GM23338 (cell line): ENCODE data around the gene SNCA. TPM values are rescaled to one million over a fixed set of nuclear protein-coding genes. Genes with fewer than 3 reads are reported as not detected.

Experiments
- ATAC-seq: fragments of 200-7000 bp; cut with Tn5 transposase; 3 replicates; pipeline ENCODE4 v1.9.1; 2020
- DNase-seq: peaks from one replicate; pipeline ENCODE4 v3.0.0-alpha.2; 2015; ENCODE audit warnings: low spot score
- H2AFZ ChIP-seq: fragments of 200-600 bp; sonication (generic); 2 replicates; pipeline ENCODE4 v1.8.0; 2016; ENCODE audit warnings: antibody characterized with exemption, mild to moderate bottlenecking, moderate library complexity
- H3F3A ChIP-seq: fragments of 200-600 bp; sonication (generic); replicated peaks from 2 replicates; pipeline ENCODE4 v1.8.0; 2017; ENCODE audit warnings: antibody characterized with exemption, mixed run types, low read depth
- H3K27ac ChIP-seq: fragments of 200-600 bp; sonication (generic); 2 replicates; pipeline ENCODE4 v1.6.1; 2016; ENCODE audit warnings: low read depth
- H3K27me3 ChIP-seq: fragments of 200-600 bp; sonication (generic); 2 replicates; pipeline ENCODE4 v1.8.0; 2016; ENCODE audit warnings: mild to moderate bottlenecking, mixed run types, moderate library complexity; ENCODE audit not compliant: insufficient read depth
- H3K36me3 ChIP-seq: fragments of 200-600 bp; sonication (generic); 2 replicates; pipeline ENCODE4 v1.8.0; 2016; ENCODE audit warnings: mild to moderate bottlenecking; ENCODE audit not compliant: insufficient read depth
- H3K4me1 ChIP-seq: fragments of 200-600 bp; sonication (generic); 2 replicates; pipeline ENCODE4 v1.8.0; 2016; ENCODE audit warnings: mild to moderate bottlenecking, moderate library complexity; ENCODE audit not compliant: insufficient read depth
- H3K4me2 ChIP-seq: fragments of 200-600 bp; sonication (generic); 2 replicates; pipeline ENCODE4 v1.7.1; 2017; ENCODE audit warnings: mixed run types
- H3K4me3 ChIP-seq: fragments of 200-600 bp; sonication (generic); 2 replicates; pipeline ENCODE4 v1.6.1; 2016; ENCODE audit warnings: mixed run types
- H3K79me2 ChIP-seq: fragments of 200-600 bp; sonication (generic); replicated peaks from 2 replicates; pipeline ENCODE4 v1.8.0; 2017; ENCODE audit warnings: mild to moderate bottlenecking; ENCODE audit not compliant: insufficient read depth
- H3K9me2 ChIP-seq: fragments of 200-600 bp; sonication (generic); 2 replicates; pipeline ENCODE4 v1.8.0; 2017; ENCODE audit not compliant: insufficient read depth
- H4K20me1 ChIP-seq: fragments of 200-600 bp; sonication (generic); replicated peaks from 2 replicates; pipeline ENCODE4 v1.8.0; 2017; ENCODE audit warnings: mild to moderate bottlenecking; ENCODE audit not compliant: insufficient read depth
- H3K27ac Mint-ChIP-seq: 2 replicates; pipeline ENCODE4 v1.8.0; 2020; ENCODE audit warnings: inconsistent platforms, mild to moderate bottlenecking, moderate library complexity, mixed read lengths
- H3K27me3 Mint-ChIP-seq: 3 replicates; pipeline ENCODE4 v1.8.0; 2022; ENCODE audit warnings: low read depth, mild to moderate bottlenecking, moderate library complexity, mixed read lengths, inconsistent platforms; ENCODE audit not compliant: insufficient read depth, poor library complexity
- H3K36me3 Mint-ChIP-seq: 3 replicates; pipeline ENCODE4 v1.8.0; 2021; ENCODE audit warnings: low read depth, mild to moderate bottlenecking, inconsistent platforms, moderate library complexity, mixed read lengths
- H3K4me1 Mint-ChIP-seq: 3 replicates; pipeline ENCODE4 v1.8.0; 2020; ENCODE audit warnings: mild to moderate bottlenecking, inconsistent platforms, mixed read lengths
- H3K4me3 Mint-ChIP-seq: 3 replicates; pipeline ENCODE4 v1.8.0; 2021; ENCODE audit warnings: moderate library complexity, mild to moderate bottlenecking, inconsistent platforms, mixed read lengths
- H3K9me3 Mint-ChIP-seq: 3 replicates; pipeline ENCODE4 v1.8.0; 2020; ENCODE audit warnings: moderate library complexity, mild to moderate bottlenecking, inconsistent platforms, mixed read lengths
- CREB1 ChIP-seq: fragments of 250-450 bp; sonication (Bioruptor Pico); IDR thresholded peaks from 2 replicates; pipeline ENCODE4 v1.5.0; 2020; ENCODE audit warnings: low read depth, mild to moderate bottlenecking, moderate library complexity
- EZH2 ChIP-seq: fragments of 200-600 bp; sonication (generic); IDR thresholded peaks from one replicate; pipeline ENCODE4 v1.8.0; 2017; ENCODE audit warnings: antibody characterized with exemption, mild to moderate bottlenecking, low read depth; ENCODE audit not compliant: unreplicated experiment
- EZH2phosphoT487 ChIP-seq: fragments of 200-600 bp; sonication (generic); IDR thresholded peaks from one replicate; pipeline ENCODE4 v1.8.1; 2018; ENCODE audit warnings: antibody characterized with exemption; ENCODE audit not compliant: unreplicated experiment
- JUNB ChIP-seq: IDR thresholded peaks from one replicate; pipeline ENCODE4 v1.6.1; 2016; ENCODE audit warnings: antibody characterized with exemption; ENCODE audit not compliant: unreplicated experiment
- NANOG ChIP-seq: IDR thresholded peaks from 2 replicates; pipeline ENCODE4 v1.6.1; 2016; ENCODE audit warnings: antibody characterized with exemption, borderline replicate concordance
- POLR2AphosphoS5 ChIP-seq: IDR thresholded peaks from 2 replicates; pipeline ENCODE4 v1.6.1; 2016; ENCODE audit warnings: antibody characterized with exemption, low read depth
- STAT1 ChIP-seq: IDR thresholded peaks from one replicate; pipeline ENCODE4 v1.6.1; 2016; ENCODE audit warnings: antibody characterized with exemption; ENCODE audit not compliant: unreplicated experiment
- ZNF114 ChIP-seq: fragments of 250-450 bp; sonication (Bioruptor Pico); IDR thresholded peaks from 2 replicates; pipeline ENCODE4 v1.5.0; 2020; ENCODE audit warnings: mild to moderate bottlenecking, moderate library complexity
- ZNF331 ChIP-seq: fragments of 250-450 bp; sonication (Bioruptor Pico); IDR thresholded peaks from 2 replicates; pipeline ENCODE4 v1.5.0; 2020; ENCODE audit warnings: low read depth, mild to moderate bottlenecking, moderate library complexity
- polyA plus RNA-seq: library from polyadenylated mRNA; unstranded; fragments of >200 nt; fragmentation: Nextera tagmentation; extraction: Ambion mirVana; gene quantifications from 2 replicates; pipeline ENCODE4 v1.2.1, GENCODE V29; 2016
- total RNA-seq: library from RNA; depleted of rRNA; stranded (reverse); fragments of >200 nt; shearing (Covaris generic); gene quantifications from 2 replicates; pipeline ENCODE4 v1.2.3, GENCODE V29; 2014
- TF ChIP-seq, protein P1 (sequence below): IDR thresholded peaks from one replicate; pipeline ENCODE4 v1.6.1; 2018; ENCODE audit warnings: antibody characterized with exemption; ENCODE audit not compliant: unreplicated experiment
- TF ChIP-seq, protein P2 (sequence below): IDR thresholded peaks from 2 replicates; pipeline ENCODE4 v1.6.1; 2016; ENCODE audit warnings: antibody characterized with exemption
- TF ChIP-seq, protein P3 (sequence below): fragments of 250-450 bp; sonication (Bioruptor Pico); IDR thresholded peaks from 2 replicates; pipeline ENCODE4 v1.5.0; 2020; ENCODE audit warnings: mild to moderate bottlenecking, moderate library complexity
- TF ChIP-seq, protein P4 (sequence below), 2 experiments: fragments of 200-600 bp in 1 of 2; sonication (generic) in 1 of 2; conservative IDR thresholded peaks; 2 replicates each; pipeline versions ENCODE4 v1.5.1 to v1.6.1; 2016 to 2017; ENCODE audit warnings: antibody characterized with exemption in 2 of 2, low read depth in 2 of 2, mild to moderate bottlenecking in 2 of 2, moderate library complexity in 1 of 2

SNCA gene
- total and polyA plus RNA-seq, 2 experiments from 2014 or later: 15.6 to 31.1 TPM

DNA sequence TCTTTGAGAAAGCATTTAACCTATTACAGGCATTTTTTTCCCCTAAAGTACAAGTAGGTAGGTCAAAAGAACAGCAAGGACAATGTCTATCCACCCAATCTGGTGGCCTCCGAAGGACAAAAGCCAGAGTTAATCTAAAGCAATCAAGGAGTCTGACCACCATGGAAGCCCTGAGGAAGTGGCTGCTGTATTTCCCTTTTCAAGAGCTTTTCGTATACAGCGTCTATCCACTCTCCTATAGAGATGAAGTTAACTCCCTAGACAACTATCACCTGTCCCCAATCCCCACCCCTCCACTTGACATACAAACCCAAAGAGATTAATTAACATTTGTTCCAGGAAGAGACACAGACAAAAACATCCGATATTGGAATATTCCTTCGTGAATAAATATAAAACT, 85.5 kb downstream of the SNCA start:
- Mint-ChIP-seq H3K27ac (no peak overlapping the region), H3K4me3 (no peak overlapping the region), H3K36me3 (no peaks in the 10 kb centered on the region), H3K9me3 (no peaks in the 10 kb centered on the region), H3K27me3 (no peaks in the 10 kb centered on the region), H3K4me1 (peaks cover 14% of the 10 kb centered on the region)
- Histone ChIP-seq H3K4me3 (no peak overlapping the region), H3K4me2 (no peak overlapping the region), H3K79me2 (no peaks in the 10 kb centered on the region), H3K4me1 (peaks cover 5% of the 10 kb centered on the region; the same call in 1 of the 2 replicates), H3K9me2 (no peaks in the 10 kb centered on the region), H4K20me1 (no peaks in the 10 kb centered on the region), H3F3A (no peaks in the 10 kb centered on the region), H2AFZ (no peak overlapping the region), H3K27ac (no peak overlapping the region), H3K36me3 (no peaks in the 10 kb centered on the region), H3K27me3 (no peaks in the 10 kb centered on the region)
- no peak for DNase-seq
- TF ChIP-seq ZNF114 (CRISPR knock-in tag): no peak
- TF ChIP-seq EZH2: no peak
- TF ChIP-seq, protein P1, sequence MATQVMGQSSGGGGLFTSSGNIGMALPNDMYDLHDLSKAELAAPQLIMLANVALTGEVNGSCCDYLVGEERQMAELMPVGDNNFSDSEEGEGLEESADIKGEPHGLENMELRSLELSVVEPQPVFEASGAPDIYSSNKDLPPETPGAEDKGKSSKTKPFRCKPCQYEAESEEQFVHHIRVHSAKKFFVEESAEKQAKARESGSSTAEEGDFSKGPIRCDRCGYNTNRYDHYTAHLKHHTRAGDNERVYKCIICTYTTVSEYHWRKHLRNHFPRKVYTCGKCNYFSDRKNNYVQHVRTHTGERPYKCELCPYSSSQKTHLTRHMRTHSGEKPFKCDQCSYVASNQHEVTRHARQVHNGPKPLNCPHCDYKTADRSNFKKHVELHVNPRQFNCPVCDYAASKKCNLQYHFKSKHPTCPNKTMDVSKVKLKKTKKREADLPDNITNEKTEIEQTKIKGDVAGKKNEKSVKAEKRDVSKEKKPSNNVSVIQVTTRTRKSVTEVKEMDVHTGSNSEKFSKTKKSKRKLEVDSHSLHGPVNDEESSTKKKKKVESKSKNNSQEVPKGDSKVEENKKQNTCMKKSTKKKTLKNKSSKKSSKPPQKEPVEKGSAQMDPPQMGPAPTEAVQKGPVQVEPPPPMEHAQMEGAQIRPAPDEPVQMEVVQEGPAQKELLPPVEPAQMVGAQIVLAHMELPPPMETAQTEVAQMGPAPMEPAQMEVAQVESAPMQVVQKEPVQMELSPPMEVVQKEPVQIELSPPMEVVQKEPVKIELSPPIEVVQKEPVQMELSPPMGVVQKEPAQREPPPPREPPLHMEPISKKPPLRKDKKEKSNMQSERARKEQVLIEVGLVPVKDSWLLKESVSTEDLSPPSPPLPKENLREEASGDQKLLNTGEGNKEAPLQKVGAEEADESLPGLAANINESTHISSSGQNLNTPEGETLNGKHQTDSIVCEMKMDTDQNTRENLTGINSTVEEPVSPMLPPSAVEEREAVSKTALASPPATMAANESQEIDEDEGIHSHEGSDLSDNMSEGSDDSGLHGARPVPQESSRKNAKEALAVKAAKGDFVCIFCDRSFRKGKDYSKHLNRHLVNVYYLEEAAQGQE: no peak
- no peak for TF ChIP-seq STAT1
- no peak for TF ChIP-seq NANOG
- TF ChIP-seq, protein P2, sequence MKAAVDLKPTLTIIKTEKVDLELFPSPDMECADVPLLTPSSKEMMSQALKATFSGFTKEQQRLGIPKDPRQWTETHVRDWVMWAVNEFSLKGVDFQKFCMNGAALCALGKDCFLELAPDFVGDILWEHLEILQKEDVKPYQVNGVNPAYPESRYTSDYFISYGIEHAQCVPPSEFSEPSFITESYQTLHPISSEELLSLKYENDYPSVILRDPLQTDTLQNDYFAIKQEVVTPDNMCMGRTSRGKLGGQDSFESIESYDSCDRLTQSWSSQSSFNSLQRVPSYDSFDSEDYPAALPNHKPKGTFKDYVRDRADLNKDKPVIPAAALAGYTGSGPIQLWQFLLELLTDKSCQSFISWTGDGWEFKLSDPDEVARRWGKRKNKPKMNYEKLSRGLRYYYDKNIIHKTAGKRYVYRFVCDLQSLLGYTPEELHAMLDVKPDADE: no peak
- TF ChIP-seq JUNB: no peak
- no peak for TF ChIP-seq ZNF331 (CRISPR knock-in tag)
- no peak for TF ChIP-seq CREB1
- TF ChIP-seq, protein P3, sequence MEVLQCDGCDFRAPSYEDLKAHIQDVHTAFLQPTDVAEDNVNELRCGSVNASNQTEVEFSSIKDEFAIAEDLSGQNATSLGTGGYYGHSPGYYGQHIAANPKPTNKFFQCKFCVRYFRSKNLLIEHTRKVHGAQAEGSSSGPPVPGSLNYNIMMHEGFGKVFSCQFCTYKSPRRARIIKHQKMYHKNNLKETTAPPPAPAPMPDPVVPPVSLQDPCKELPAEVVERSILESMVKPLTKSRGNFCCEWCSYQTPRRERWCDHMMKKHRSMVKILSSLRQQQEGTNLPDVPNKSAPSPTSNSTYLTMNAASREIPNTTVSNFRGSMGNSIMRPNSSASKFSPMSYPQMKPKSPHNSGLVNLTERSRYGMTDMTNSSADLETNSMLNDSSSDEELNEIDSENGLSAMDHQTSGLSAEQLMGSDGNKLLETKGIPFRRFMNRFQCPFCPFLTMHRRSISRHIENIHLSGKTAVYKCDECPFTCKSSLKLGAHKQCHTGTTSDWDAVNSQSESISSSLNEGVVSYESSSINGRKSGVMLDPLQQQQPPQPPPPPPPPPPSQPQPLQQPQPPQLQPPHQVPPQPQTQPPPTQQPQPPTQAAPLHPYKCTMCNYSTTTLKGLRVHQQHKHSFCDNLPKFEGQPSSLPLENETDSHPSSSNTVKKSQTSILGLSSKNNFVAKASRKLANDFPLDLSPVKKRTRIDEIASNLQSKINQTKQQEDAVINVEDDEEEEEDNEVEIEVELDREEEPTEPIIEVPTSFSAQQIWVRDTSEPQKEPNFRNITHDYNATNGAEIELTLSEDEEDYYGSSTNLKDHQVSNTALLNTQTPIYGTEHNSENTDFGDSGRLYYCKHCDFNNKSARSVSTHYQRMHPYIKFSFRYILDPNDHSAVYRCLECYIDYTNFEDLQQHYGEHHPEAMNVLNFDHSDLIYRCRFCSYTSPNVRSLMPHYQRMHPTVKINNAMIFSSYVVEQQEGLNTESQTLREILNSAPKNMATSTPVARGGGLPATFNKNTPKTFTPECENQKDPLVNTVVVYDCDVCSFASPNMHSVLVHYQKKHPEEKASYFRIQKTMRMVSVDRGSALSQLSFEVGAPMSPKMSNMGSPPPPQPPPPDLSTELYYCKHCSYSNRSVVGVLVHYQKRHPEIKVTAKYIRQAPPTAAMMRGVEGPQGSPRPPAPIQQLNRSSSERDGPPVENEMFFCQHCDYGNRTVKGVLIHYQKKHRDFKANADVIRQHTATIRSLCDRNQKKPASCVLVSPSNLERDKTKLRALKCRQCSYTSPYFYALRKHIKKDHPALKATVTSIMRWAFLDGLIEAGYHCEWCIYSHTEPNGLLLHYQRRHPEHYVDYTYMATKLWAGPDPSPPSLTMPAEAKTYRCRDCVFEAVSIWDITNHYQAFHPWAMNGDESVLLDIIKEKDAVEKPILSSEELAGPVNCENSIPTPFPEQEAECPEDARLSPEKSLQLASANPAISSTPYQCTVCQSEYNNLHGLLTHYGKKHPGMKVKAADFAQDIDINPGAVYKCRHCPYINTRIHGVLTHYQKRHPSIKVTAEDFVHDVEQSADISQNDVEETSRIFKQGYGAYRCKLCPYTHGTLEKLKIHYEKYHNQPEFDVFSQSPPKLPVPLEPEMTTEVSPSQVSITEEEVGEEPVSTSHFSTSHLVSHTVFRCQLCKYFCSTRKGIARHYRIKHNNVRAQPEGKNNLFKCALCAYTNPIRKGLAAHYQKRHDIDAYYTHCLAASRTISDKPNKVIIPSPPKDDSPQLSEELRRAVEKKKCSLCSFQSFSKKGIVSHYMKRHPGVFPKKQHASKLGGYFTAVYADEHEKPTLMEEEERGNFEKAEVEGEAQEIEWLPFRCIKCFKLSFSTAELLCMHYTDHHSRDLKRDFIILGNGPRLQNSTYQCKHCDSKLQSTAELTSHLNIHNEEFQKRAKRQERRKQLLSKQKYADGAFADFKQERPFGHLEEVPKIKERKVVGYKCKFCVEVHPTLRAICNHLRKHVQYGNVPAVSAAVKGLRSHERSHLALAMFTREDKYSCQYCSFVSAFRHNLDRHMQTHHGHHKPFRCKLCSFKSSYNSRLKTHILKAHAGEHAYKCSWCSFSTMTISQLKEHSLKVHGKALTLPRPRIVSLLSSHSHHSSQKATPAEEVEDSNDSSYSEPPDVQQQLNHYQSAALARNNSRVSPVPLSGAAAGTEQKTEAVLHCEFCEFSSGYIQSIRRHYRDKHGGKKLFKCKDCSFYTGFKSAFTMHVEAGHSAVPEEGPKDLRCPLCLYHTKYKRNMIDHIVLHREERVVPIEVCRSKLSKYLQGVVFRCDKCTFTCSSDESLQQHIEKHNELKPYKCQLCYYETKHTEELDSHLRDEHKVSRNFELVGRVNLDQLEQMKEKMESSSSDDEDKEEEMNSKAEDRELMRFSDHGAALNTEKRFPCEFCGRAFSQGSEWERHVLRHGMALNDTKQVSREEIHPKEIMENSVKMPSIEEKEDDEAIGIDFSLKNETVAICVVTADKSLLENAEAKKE (CRISPR knock-in tag): no peak
- TF ChIP-seq POLR2AphosphoS5: no peak
- TF ChIP-seq, protein P4, sequence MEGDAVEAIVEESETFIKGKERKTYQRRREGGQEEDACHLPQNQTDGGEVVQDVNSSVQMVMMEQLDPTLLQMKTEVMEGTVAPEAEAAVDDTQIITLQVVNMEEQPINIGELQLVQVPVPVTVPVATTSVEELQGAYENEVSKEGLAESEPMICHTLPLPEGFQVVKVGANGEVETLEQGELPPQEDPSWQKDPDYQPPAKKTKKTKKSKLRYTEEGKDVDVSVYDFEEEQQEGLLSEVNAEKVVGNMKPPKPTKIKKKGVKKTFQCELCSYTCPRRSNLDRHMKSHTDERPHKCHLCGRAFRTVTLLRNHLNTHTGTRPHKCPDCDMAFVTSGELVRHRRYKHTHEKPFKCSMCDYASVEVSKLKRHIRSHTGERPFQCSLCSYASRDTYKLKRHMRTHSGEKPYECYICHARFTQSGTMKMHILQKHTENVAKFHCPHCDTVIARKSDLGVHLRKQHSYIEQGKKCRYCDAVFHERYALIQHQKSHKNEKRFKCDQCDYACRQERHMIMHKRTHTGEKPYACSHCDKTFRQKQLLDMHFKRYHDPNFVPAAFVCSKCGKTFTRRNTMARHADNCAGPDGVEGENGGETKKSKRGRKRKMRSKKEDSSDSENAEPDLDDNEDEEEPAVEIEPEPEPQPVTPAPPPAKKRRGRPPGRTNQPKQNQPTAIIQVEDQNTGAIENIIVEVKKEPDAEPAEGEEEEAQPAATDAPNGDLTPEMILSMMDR (conservative IDR thresholded peaks at IDR 0.05; ENCODE audit: low read depth in 2 of 2): no peak
- no peak for TF ChIP-seq EZH2phosphoT487
- ATAC-seq: no peak
